NCI-H226 (cell line): ENCODE measurements around the gene TFDP2.
A peak's percentile ranks its signal among the peaks of the same experiment; 100 is the strongest.
"Not testable (repeated sequence)": the region's sequence is repeated elsewhere in the genome, so short reads cannot be mapped to it uniquely, and the experiment has no call there.

Source experiments
- DNase-seq: peaks from one replicate; pipeline ENCODE4 v3.0.0-alpha.2; 2015

The TFDP2 gene

DNA sequence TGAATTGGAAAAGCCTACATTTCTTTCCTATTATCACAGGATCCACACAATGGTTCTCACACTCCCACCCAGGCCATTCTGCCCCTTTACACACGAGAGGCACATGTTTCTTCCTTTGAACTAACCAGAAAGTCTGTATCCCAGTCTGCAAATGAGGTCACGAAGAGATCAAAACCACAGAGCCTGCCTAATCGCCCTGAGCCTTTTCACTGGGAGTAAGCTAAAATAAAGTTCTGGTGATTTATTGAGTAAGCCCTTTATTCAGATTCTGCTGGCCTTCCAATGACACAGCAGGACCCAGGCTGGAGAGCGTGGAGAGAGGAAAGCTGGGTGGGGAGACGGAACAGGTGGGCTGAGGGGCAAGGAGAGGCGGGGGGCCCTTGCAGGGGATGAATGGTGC, 194.2 kb downstream of the TFDP2 start:
- DNase-seq, result no peak

GRCh38 chr3:141952611-141953010, 196.7 kb downstream of the TFDP2 start:
- DNase-seq, result no peak

DNA sequence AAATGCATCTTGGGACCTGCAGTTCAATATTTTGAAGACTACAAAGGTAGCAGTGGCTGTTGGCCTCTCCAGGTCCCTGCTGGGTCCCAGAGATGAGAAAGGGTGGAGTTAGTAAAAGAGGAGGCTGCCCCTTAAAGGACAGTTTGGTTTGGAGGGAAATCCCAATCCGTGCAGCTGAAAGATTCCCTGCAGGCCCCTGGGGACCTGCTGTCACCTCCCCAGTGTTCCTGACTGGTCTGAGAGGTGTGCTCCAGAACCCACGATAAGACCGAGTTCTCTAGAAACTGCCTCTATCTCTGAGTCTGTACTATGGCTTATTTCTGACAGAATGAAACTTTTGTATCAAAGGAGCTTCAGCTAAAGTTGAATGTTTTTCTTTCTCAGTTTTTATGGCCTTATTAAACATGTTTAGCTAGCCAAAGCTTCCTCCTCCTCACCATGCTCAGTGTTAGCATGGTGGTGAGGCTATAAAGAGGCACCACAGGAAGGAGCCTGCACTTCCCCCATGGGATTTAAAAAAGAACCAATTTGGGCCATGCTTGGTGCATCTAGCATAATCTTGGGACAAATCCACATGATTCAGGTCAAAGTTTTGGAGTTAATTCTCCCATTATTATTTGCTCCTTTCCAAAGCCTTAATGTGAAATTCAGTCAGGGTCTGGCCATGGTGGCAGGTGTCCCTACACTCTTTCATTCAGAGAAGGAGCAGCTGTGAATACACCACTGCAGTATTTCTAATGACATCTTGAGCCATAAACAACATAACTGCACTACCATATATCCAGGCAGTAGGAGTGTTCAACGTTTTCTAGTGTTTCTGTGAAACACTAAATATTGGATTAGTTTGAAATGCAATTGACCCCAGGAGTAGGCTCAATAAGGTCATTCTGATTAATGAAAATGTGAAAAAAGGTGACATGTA, 198.5 kb downstream of the TFDP2 start:
- no peak for DNase-seq

GRCh38 chr3:141949972-141950371, 199.4 kb downstream of the TFDP2 start:
- no peak for DNase-seq

- DNase-seq, result no peak
Observed at GRCh38 chr3:141949399-141949798, 199.9 kb downstream of the TFDP2 start.

- DNase-seq, result no peak
Observed at GRCh38 chr3:141945726-141946485, 203.4 kb downstream of the TFDP2 start.

DNA sequence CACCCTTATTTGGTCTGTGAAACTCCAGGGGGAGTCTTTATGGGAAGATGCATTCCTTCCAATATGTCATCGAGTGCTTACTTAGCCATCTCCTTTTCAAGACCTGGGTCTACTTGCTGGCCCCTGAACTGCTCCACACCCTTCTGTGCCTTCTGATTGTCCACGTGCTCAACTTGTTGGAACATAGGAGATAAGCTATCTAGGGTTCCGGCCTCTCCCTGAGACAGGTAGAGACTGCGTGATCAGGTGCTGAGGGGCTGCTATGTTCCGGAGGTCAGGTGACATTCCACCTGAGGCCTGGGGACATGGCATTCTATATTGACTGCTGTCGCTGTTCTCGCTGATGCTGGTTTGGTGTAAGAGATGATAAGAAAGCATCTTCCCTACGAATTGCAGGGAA, 207.3 kb downstream of the TFDP2 start:
- no peak for DNase-seq

GRCh38 chr3:141941093-141941492, 208.3 kb downstream of the TFDP2 start:
- DNase-seq, result no peak

- peak; percentile 93 for DNase-seq
Observed at GRCh38 chr3:141940194-141940776, 209.1 kb downstream of the TFDP2 start.

- no peak for DNase-seq
Observed at GRCh38 chr3:141939759-141940158, 209.6 kb downstream of the TFDP2 start.

GRCh38 chr3:141938011-141938500, 211.3 kb downstream of the TFDP2 start:
- no peak for DNase-seq

DNA sequence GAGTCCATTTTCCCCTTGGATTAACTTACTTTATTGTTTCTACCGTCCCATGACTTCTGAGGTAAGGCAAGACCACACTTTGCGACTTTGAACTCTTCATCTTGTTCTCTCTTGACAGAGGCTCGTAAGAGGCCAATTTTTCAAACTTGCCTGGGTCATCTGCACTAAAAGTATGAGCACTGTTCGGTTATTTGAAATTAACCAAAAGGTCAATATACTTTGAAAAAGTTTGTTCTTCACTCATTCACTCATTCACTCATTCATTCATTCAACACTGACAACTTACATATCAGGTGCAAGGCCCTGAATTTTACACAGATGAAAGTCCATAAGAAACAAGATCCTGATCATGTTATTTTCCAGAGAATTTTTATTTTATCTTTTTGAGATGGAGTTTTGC, 215.0 kb downstream of the TFDP2 start:
- DNase-seq, result no peak

- DNase-seq, result no peak
Observed at GRCh38 chr3:141933421-141934300, 215.7 kb downstream of the TFDP2 start.

- DNase-seq, result no peak
Observed at GRCh38 chr3:141930801-141931200, 218.5 kb downstream of the TFDP2 start.

GRCh38 chr3:141929341-141929995, 219.9 kb downstream of the TFDP2 start:
- no peak for DNase-seq

- no peak for DNase-seq
Observed at GRCh38 chr3:141928631-141929270, 220.6 kb downstream of the TFDP2 start.

DNA sequence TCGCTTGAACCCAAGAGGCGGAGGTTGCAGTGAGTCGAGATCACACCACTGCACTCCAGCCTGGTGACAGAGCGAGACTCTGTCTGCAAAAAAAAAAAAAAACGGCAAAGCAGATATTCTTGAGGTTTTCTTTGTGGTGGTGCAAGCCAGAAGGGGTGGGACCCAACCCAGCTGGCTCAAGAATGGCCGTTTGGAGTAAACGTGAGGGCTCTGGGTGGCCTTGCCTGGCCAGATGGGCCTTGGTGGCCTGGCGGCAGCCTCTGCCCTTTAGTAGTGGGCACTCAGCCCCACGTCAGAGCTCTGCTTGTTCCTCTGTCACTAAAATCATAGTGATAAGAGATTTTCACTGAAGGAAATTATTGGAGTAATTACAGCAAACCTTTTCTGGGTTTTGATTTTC, 222.4 kb downstream of the TFDP2 start:
- DNase-seq, result no peak

GRCh38 chr3:141925677-141926076, 223.7 kb downstream of the TFDP2 start:
- DNase-seq, result not testable (repeated sequence)

DNA sequence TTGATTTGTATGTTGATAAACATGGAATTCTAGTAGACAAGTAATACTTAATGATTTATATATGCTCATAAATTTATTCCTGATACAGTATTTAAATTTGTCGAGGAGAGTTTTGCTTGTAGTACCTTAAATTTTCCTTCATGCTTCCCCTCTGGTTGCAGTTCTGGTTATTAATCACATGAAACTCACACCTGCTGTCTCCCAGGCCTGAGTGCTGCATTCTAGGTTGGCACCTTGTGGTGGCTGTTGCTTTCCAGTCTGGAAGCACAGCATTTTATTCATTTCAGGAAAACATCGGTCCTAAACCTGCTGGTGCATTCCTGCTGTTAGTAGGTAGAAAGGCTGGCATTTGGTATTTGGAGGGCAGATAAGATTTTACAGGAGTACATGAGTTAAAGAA, 228.0 kb downstream of the TFDP2 start:
- DNase-seq, result no peak

GRCh38 chr3:141920701-141921100, 228.6 kb downstream of the TFDP2 start:
- DNase-seq, result no peak

DNA sequence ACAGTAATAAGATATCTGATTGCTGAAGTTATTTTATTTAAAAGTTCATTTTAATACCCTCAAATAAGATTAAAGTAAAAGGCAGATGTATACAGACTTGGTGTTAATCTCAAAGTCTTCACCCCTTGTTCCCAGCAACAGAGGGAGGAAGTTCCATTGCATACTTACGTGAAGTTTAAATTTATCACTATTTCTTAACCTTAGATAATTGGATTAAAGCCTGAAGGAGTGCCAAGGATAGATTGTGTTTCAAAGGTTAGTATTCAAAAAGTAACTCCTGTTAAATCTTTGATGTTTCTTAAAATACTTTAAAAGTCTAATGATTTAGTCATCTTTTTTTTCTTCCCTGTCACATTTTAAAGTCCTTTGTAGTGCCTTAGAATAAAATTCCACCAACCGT, 233.6 kb downstream of the TFDP2 start:
- DNase-seq, result no peak
